Vagina (tissue), 2 donors: ENCODE data around the gene ANKRD16. TPM values are rescaled to one million over a fixed set of nuclear protein-coding genes. Genes with fewer than 3 reads are reported as not detected.
A peak's percentile ranks its signal among the peaks of the same experiment; 100 is the strongest.

Source experiments
- DNase-seq, 2 donors: peaks; one replicate each; pipeline ENCODE4 v3.0.0-alpha.2; 2017; ENCODE audit errors: extremely low spot score in 2 of 2
- H3K27ac ChIP-seq: fragments of 200-600 bp; sonication (generic); one replicate; pipeline ENCODE4 v1.5.1; 2019
- H3K27me3 ChIP-seq: fragments of 200-600 bp; sonication (generic); one replicate; pipeline ENCODE4 v1.5.1; 2019
- H3K36me3 ChIP-seq, 2 donors: fragments of 200-600 bp; sonication (generic); one replicate each; pipeline ENCODE4 v1.5.1; 2017 to 2019
- H3K4me1 ChIP-seq: fragments of 200-600 bp; sonication (generic); one replicate; pipeline ENCODE4 v1.5.1; 2019
- H3K4me3 ChIP-seq, 2 donors: fragments of 200-600 bp; sonication (generic); 1 replicate in 1 of 2; 2 replicates in 1 of 2; pipeline ENCODE4 v1.5.1; 2016 to 2019
- H3K9me3 ChIP-seq: fragments of 200-600 bp; sonication (generic); one replicate; pipeline ENCODE4 v1.5.1; 2019
- POLR2A ChIP-seq, 2 donors: fragments of 450-650 bp; IDR thresholded peaks; one replicate each; pipeline ENCODE4 v1.6.1; 2017; ENCODE audit warnings: antibody characterized with exemption in 2 of 2, mild to moderate bottlenecking in 2 of 2, moderate library complexity in 2 of 2
- POLR2AphosphoS5 ChIP-seq, 2 donors: sonication (generic); formaldehyde crosslinking; IDR thresholded peaks; one replicate each; pipeline ENCODE4 v1.9.0; 2017; ENCODE audit warnings: antibody characterized with exemption in 2 of 2, mild to moderate bottlenecking in 2 of 2, low read depth in 1 of 2; ENCODE audit not compliant: insufficient read depth in 1 of 2
- intact Hi-C: fragments of 100-400 bp; cut with DNase I; formaldehyde crosslinking; loops from one replicate; pipeline ENCODE4 v1.15.1; 2023
- total RNA-seq: library from RNA; depleted of rRNA; stranded (reverse); fragments of >200 nt; gene quantifications from one replicate; pipeline ENCODE4 v1.2.3, GENCODE V29; 2016
- TF ChIP-seq, protein P1 (sequence below), 3 experiments: fragments of 450-650 bp in 2 of 3; fragments of 200-600 bp in 1 of 3; sonication (generic) in 1 of 3; IDR thresholded peaks; one replicate each; pipeline ENCODE4 v1.5.1; 2017 to 2019; ENCODE audit warnings: antibody characterized with exemption in 3 of 3, mild to moderate bottlenecking in 2 of 3, moderate library complexity in 2 of 3

The ANKRD16 gene
- total RNA-seq, 1 donor from 2014 or later, result 17.7 TPM

DNA sequence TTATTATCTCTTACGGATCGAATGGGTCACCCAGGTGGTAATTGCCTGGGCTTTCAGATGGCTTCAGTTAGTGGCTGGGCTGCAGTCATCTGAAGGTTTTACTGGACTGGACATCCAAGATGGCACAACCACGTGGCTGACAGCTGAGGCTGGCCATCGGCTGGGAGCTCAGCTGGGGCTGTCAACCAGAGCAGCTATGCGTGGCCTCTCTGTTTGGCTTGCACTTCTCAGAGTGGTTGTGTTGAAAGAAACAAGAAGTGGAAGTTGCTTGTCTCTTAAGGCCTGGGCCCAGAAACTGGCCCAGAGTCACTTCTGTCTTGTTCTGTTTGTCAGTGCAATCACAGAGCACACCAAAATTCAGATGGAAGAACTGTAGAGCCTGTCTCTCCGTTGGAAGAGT, 70.8 kb downstream of the ANKRD16 start:
- Histone ChIP-seq H3K27me3 (no peaks in the 10 kb centered on the region), H3K36me3 (no peaks in the 10 kb centered on the region), H3K27ac (no peak overlapping the region), H3K4me3 (no peak overlapping the region), H3K9me3 (no peaks in the 10 kb centered on the region), H3K4me1 (peaks cover 14% of the 10 kb centered on the region)
- peak in 1 of 2 donors; percentile 54 for DNase-seq
- no peak for TF ChIP-seq POLR2AphosphoS5 (IDR thresholded peaks at IDR 0.05; ENCODE audit: insufficient read depth in 1 of 2, low read depth in 1 of 2)
- no peak for TF ChIP-seq POLR2A (IDR thresholded peaks at IDR 0.05)
- TF ChIP-seq, protein P1, sequence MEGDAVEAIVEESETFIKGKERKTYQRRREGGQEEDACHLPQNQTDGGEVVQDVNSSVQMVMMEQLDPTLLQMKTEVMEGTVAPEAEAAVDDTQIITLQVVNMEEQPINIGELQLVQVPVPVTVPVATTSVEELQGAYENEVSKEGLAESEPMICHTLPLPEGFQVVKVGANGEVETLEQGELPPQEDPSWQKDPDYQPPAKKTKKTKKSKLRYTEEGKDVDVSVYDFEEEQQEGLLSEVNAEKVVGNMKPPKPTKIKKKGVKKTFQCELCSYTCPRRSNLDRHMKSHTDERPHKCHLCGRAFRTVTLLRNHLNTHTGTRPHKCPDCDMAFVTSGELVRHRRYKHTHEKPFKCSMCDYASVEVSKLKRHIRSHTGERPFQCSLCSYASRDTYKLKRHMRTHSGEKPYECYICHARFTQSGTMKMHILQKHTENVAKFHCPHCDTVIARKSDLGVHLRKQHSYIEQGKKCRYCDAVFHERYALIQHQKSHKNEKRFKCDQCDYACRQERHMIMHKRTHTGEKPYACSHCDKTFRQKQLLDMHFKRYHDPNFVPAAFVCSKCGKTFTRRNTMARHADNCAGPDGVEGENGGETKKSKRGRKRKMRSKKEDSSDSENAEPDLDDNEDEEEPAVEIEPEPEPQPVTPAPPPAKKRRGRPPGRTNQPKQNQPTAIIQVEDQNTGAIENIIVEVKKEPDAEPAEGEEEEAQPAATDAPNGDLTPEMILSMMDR (IDR thresholded peaks at IDR 0.05), result no peak
- intact Hi-C loops, result loop anchor here (10.0 kb wide), 2 partner anchors 56 to 134 kb away; partner anchors contain the start of gene TASOR2

DNA sequence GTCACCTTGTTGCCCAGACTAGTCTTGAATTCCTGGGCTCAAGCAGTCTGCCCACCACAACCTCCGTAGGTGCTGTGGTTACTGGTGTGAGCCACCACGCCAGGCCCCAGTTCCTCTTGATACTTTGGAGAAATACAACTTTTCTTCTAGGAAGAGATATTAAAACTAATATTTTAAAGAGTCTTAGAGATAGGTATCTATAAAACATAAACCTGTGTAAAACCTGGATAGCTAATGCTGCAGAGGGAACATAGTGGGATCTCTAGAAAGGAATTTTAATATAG, 71.7 kb downstream of the ANKRD16 start:
- H3K4me1 ChIP-seq, result peaks cover 14% of the 10 kb centered on the region
- intact Hi-C loops, result loop anchor here (10.0 kb wide), 2 partner anchors 57 to 133 kb away; partner anchors contain the start of gene TASOR2
- no peaks in the 10 kb centered on the region for H3K9me3 ChIP-seq
- H3K27ac ChIP-seq, result no peak overlapping the region
- no peak overlapping the region for H3K4me3 ChIP-seq
- no peaks in the 10 kb centered on the region for H3K27me3 ChIP-seq
- DNase-seq, result peak in 1 of 2 donors; percentile 20
- H3K36me3 ChIP-seq, result no peaks in the 10 kb centered on the region
- TF ChIP-seq POLR2AphosphoS5 (IDR thresholded peaks at IDR 0.05; ENCODE audit: insufficient read depth in 1 of 2, low read depth in 1 of 2) (no peak), POLR2A (IDR thresholded peaks at IDR 0.05) (no peak)
- TF ChIP-seq, protein P1 (IDR thresholded peaks at IDR 0.05), result no peak

DNA sequence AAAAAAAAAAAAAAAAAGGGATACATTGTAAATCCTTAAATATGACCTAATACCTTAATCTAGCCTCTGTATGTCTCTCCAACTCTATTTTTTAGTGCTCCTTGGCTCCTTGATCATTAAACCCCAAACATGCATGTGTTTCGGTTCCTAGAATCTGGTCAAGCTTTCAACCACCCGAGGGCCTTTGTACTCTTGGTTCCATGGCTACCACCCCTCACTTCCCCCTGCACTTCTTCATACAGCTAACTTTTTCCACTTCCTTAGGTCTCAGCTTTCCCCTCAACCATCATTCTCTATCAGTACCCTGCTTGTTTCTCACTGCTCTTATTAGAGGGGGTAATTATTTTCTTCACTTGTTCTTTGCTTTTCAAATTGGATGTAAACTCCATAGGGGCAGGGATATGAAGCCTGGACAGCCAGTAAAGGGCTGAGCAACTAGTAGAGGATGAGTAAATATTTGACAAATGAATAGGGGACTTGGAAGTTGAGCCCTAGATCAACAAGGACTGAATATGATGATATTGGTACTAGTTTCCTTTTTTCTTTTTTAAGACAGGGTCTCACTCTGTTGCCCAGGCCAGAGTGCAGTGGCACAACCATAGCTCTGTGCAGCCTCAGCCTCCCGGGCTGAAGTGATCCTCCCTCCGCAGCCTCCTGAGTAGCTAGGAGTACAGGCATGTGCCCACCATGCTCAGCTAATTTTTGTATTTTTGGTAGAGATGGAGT, 72.2 kb downstream of the ANKRD16 start:
- intact Hi-C loops, result loop anchor here (10.0 kb wide), 2 partner anchors 57 to 133 kb away; partner anchors contain the start of gene TASOR2
- DNase-seq, result peak in 1 of 2 donors; percentile 11
- Histone ChIP-seq H3K4me3 (no peak overlapping the region), H3K9me3 (no peaks in the 10 kb centered on the region), H3K36me3 (no peaks in the 10 kb centered on the region), H3K4me1 (peaks cover 14% of the 10 kb centered on the region), H3K27me3 (no peaks in the 10 kb centered on the region), H3K27ac (no peak overlapping the region)
- TF ChIP-seq POLR2AphosphoS5 (IDR thresholded peaks at IDR 0.05; ENCODE audit: insufficient read depth in 1 of 2, low read depth in 1 of 2) (no peak), POLR2A (IDR thresholded peaks at IDR 0.05) (no peak)
- TF ChIP-seq, protein P1 (IDR thresholded peaks at IDR 0.05), result no peak

DNA sequence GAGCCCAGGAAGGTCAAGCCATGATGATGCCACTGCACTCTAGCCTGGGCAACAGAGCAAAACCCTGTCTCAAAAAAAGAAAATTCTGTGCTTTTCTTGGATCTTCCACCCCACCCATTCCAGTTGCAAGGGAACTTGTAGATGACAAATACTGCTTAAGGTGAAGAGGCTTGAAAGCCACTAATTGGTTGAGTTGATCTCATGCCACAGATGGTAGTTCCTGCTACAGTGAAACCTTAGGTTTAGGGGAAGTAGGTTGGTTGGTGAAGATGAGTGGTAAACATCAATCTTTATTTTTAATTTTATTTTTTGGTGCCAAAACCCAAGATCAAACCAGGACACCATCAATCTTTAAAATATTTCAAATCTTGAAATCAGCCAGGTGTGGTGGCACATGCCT, 73.5 kb downstream of the ANKRD16 start:
- no peaks in the 10 kb centered on the region for H3K9me3 ChIP-seq
- H3K4me3 ChIP-seq, result no peak overlapping the region
- no peaks in the 10 kb centered on the region for H3K27me3 ChIP-seq
- H3K27ac ChIP-seq, result no peak overlapping the region
- intact Hi-C loops, result loop anchor here (10.0 kb wide), 2 partner anchors 59 to 131 kb away; partner anchors contain the start of gene TASOR2
- H3K4me1 ChIP-seq, result peaks cover 23% of the 10 kb centered on the region
- TF ChIP-seq, protein P1 (IDR thresholded peaks at IDR 0.05), result no peak
- TF ChIP-seq POLR2AphosphoS5 (IDR thresholded peaks at IDR 0.05; ENCODE audit: insufficient read depth in 1 of 2, low read depth in 1 of 2), result no peak
- no peak for TF ChIP-seq POLR2A (IDR thresholded peaks at IDR 0.05)
- DNase-seq, result peak in 1 of 2 donors; percentile 34
- H3K36me3 ChIP-seq, result no peaks in the 10 kb centered on the region
